PC-3 (cell line): Measurements from ENCODE around the gene MUS81. TPM values are rescaled to one million over a fixed set of nuclear protein-coding genes. Genes with fewer than 3 reads are reported as not detected.

ENCODE experiments used
- ATAC-seq: fragments of 200-7000 bp; cut with Tn5 transposase; 2 replicates; pipeline ENCODE4 v1.9.1; 2020; ENCODE audit warnings: mild to moderate bottlenecking, moderate library complexity
- BruUV-seq: library from RNA; stranded (reverse); fragments of 400-500 nt; replicated peaks from 2 replicates; lab custom pipeline; 2021; lab: Mats Ljungman, UMichigan
- CTCF ChIA-PET: fragments of 300-600 bp; sonication (Branson Sonifier 250); formaldehyde crosslinking; loops from one replicate; lab custom pipeline; 2022; ENCODE audit warnings: antibody characterized with exemption; lab: Charles Lee
- POLR2A ChIA-PET: fragments of 300-600 bp; sonication (Branson Sonifier 250); formaldehyde crosslinking; loops from one replicate; lab custom pipeline; 2022; ENCODE audit warnings: antibody characterized with exemption; ENCODE audit not compliant: unreplicated experiment; lab: Charles Lee
- DNase-seq: peaks from one replicate; pipeline ENCODE4 v3.0.0-alpha.2; 2015
- H2AFZ ChIP-seq: fragments of 300-600 bp; sonication (generic); 2 replicates; pipeline ENCODE4 v1.6.0; 2016; ENCODE audit warnings: antibody characterized with exemption, low read length
- H3F3A ChIP-seq: fragments of 300-600 bp; sonication (generic); one replicate; pipeline ENCODE4 v1.6.0; 2017; ENCODE audit warnings: antibody characterized with exemption, low read length, control low read depth, mild to moderate bottlenecking; ENCODE audit not compliant: unreplicated experiment
- H3K27ac ChIP-seq: fragments of 300-600 bp; sonication (generic); 2 replicates; pipeline ENCODE4 v1.5.1; 2016; ENCODE audit warnings: mild to moderate bottlenecking, low read length
- H3K27me3 ChIP-seq: fragments of 300-600 bp; sonication (generic); 2 replicates; pipeline ENCODE4 v1.6.1; 2016; ENCODE audit warnings: low read length, mixed read lengths
- H3K36me3 ChIP-seq: fragments of 300-600 bp; sonication (generic); 2 replicates; pipeline ENCODE4 v1.6.1; 2016; ENCODE audit warnings: low read depth, mixed run types, low read length, mixed read lengths
- H3K4me1 ChIP-seq: fragments of 300-600 bp; sonication (generic); 2 replicates; pipeline ENCODE4 v1.5.1; 2016; ENCODE audit warnings: low read length; ENCODE audit not compliant: insufficient read depth
- H3K4me2 ChIP-seq: fragments of 300-600 bp; sonication (generic); 2 replicates; pipeline ENCODE4 v1.6.0; 2016; ENCODE audit warnings: low read length
- H3K4me3 ChIP-seq: fragments of 300-600 bp; sonication (generic); 2 replicates; pipeline ENCODE4 v1.5.1; 2016; ENCODE audit warnings: mild to moderate bottlenecking, low read length, mixed read lengths
- H3K79me2 ChIP-seq: fragments of 300-600 bp; sonication (generic); 2 replicates; pipeline ENCODE4 v1.6.1; 2017; ENCODE audit warnings: low read length, mixed read lengths
- H3K9ac ChIP-seq: fragments of 300-600 bp; sonication (generic); 2 replicates; pipeline ENCODE4 v1.6.0; 2016; ENCODE audit warnings: mild to moderate bottlenecking, low read length
- H3K9me2 ChIP-seq: fragments of 300-600 bp; sonication (generic); replicated peaks from 2 replicates; pipeline ENCODE4 v1.6.1; 2016; ENCODE audit warnings: mixed run types, low read length, mixed read lengths
- H3K9me3 ChIP-seq: fragments of 300-600 bp; sonication (generic); 2 replicates; pipeline ENCODE4 v1.6.1; 2016; ENCODE audit warnings: low read length, mixed read lengths
- H4K20me1 ChIP-seq: fragments of 300-600 bp; sonication (generic); 2 replicates; pipeline ENCODE4 v1.6.1; 2016; ENCODE audit warnings: low read length, mixed read lengths
- CTCF ChIP-seq: fragments of 300-600 bp; sonication (generic); conservative IDR thresholded peaks from 2 replicates; pipeline ENCODE4 v1.5.1; 2017; ENCODE audit warnings: antibody characterized with exemption, low read depth, mild to moderate bottlenecking, low read length
- EZH2 ChIP-seq: fragments of 300-600 bp; sonication (generic); IDR thresholded peaks from one replicate; pipeline ENCODE4 v1.6.1; 2017; ENCODE audit warnings: antibody characterized with exemption, mild to moderate bottlenecking, low read length; ENCODE audit not compliant: unreplicated experiment
- EZH2phosphoT487 ChIP-seq: fragments of 300-600 bp; sonication (generic); IDR thresholded peaks from 2 replicates; pipeline ENCODE4 v1.6.1; 2018; ENCODE audit warnings: mild to moderate bottlenecking, antibody characterized with exemption, low read length, borderline replicate concordance
- intact Hi-C: fragments of 100-400 bp; cut with micrococcal nuclease; formaldehyde crosslinking; loops from 2 replicates; pipeline ENCODE4 v1.9.0; 2023
- total RNA-seq: library from RNA; depleted of rRNA; stranded (reverse); fragments of >200 nt; gene quantifications from 2 replicates; pipeline ENCODE4 v1.2.3, GENCODE V29; 2014; rRNA removed

Gene MUS81
- total RNA-seq, 1 experiment from 2014 or later: 82.0 TPM

GRCh38 chr11:65915821-65916251, 55.6 kb downstream of the MUS81 start:
- Histone ChIP-seq H3K9me3 (no peaks in the 10 kb centered on the region), H3K9me2 (no peaks in the 10 kb centered on the region), H3F3A (peaks cover 5% of the 10 kb centered on the region), H3K4me3 (peak overlapping the region; percentile 76; the same call in 1 of the 2 replicates), H3K36me3 (no peaks in the 10 kb centered on the region), H3K27me3 (no peaks in the 10 kb centered on the region), H4K20me1 (0 out of 2 replicates have a peak, but pooled peaks cover 3% of the 10 kb centered on the region), H3K9ac (peak overlapping the region; percentile 92), H3K27ac (peak overlapping the region; percentile 93), H3K4me2 (peak overlapping the region; percentile 86), H3K4me1 (peaks cover 72% of the 10 kb centered on the region), H2AFZ (no peak overlapping the region), H3K79me2 (peaks cover 73% of the 10 kb centered on the region)
- no TSS peak for BruUV-seq
- intact Hi-C loops: no loop called here
- TF ChIP-seq CTCF (no peak), EZH2 (no peak), EZH2phosphoT487 (no peak)
- CTCF ChIA-PET: interaction anchor here (1.1 to 1.3 kb wide), 2 partner anchors 16 to 28 kb away, joined by 3 to 16 read pairs; partner anchors contain the start of genes FIBP and FOSL1
- DNase-seq (peak; percentile 99), ATAC-seq (peak; percentile 41)
- POLR2A ChIA-PET: interaction anchor here (0.5 to 1.7 kb wide), 8 partner anchors 13 to 1671 kb away, joined by 3 to 35 read pairs (median 8); partner anchors contain the start of genes CCDC85B, FIBP and FOSL1

Other genes with a start within 250 kb of the MUS81 start
- 80.1 and 106 TPM in 2 replicates for gene MAP3K11, start 246.2 kb upstream of the MUS81 start, total RNA-seq
- gene PCNX3, start 244.7 kb upstream of the MUS81 start, total RNA-seq: 53.6 and 69.9 TPM in 2 replicates
- 113 and 161 TPM in 2 replicates for gene SIPA1, start 222.3 kb upstream of the MUS81 start, total RNA-seq
- 70.3 and 84.2 TPM in 2 replicates for gene RELA, start 197.5 kb upstream of the MUS81 start, total RNA-seq
- 74.9 and 83.9 TPM in 2 replicates for gene KAT5, start 148.2 kb upstream of the MUS81 start, total RNA-seq
- 96.2 and 172 TPM in 2 replicates for gene RNASEH2C, start 139.6 kb upstream of the MUS81 start, total RNA-seq
- 24.2 and 31.4 TPM in 2 replicates for gene AP5B1, start 79.5 kb upstream of the MUS81 start, total RNA-seq
- 17.1 and 18.1 TPM in 2 replicates for gene OVOL1, start 73.4 kb upstream of the MUS81 start, total RNA-seq
- not detected in 2 replicates for gene SNX32, start 26.5 kb upstream of the MUS81 start, total RNA-seq
- gene CFL1, start 2.3 kb upstream of the MUS81 start, total RNA-seq: 2,710 and 3,139 TPM in 2 replicates
- gene EFEMP2, start 12.4 kb downstream of the MUS81 start, total RNA-seq: 2.6 and 4.5 TPM in 2 replicates
- gene CTSW, start 19.4 kb downstream of the MUS81 start, total RNA-seq: 0.11 TPM in 1 of 2 replicates, not detected in the other
- 221 TPM in 2 replicates for gene FIBP, start 28.0 kb downstream of the MUS81 start, total RNA-seq
- gene CCDC85B, start 30.2 kb downstream of the MUS81 start, total RNA-seq: 207 and 280 TPM in 2 replicates
- 656 and 851 TPM in 2 replicates for gene FOSL1, start 40.0 kb downstream of the MUS81 start, total RNA-seq
- gene C11orf68, start 58.6 kb downstream of the MUS81 start, total RNA-seq: 61.3 and 82.0 TPM in 2 replicates
- gene DRAP1, start 59.0 kb downstream of the MUS81 start, total RNA-seq: 944 and 1,531 TPM in 2 replicates
- gene TSGA10IP, start 85.0 kb downstream of the MUS81 start, total RNA-seq: not detected in 2 replicates
- gene SART1, start 101.3 kb downstream of the MUS81 start, total RNA-seq: 240 and 267 TPM in 2 replicates
- gene EIF1AD, start 141.7 kb downstream of the MUS81 start, total RNA-seq: 70.1 and 77.0 TPM in 2 replicates
- 124 and 131 TPM in 2 replicates for gene BANF1, start 142.1 kb downstream of the MUS81 start, total RNA-seq
- gene CST6, start 151.6 kb downstream of the MUS81 start, total RNA-seq: 74.5 and 84.2 TPM in 2 replicates
- 0.17 and 1.1 TPM in 2 replicates for gene CATSPER1, start 166.0 kb downstream of the MUS81 start, total RNA-seq
- not detected in 2 replicates for gene GAL3ST3, start 188.7 kb downstream of the MUS81 start, total RNA-seq
- 241 and 318 TPM in 2 replicates for gene SF3B2, start 191.9 kb downstream of the MUS81 start, total RNA-seq
- 28.7 and 31.5 TPM in 2 replicates for gene PACS1, start 209.8 kb downstream of the MUS81 start, total RNA-seq